GM12878 (cell line): ENCODE measurements around the gene TSLP. TPM values are rescaled to one million over a fixed set of nuclear protein-coding genes. Genes with fewer than 3 reads are reported as not detected.

Source experiments
- ATAC-seq: fragments of 200-7000 bp; cut with Tn5 transposase; 3 replicates; pipeline ENCODE4 v1.9.1; 2020; ENCODE audit warnings: mild to moderate bottlenecking, moderate library complexity
- BruUV-seq: library from RNA; stranded (reverse); fragments of 400-500 nt; replicated peaks from 2 replicates; lab custom pipeline; 2021; lab: Mats Ljungman, UMichigan
- CTCF ChIA-PET: fragments of 300-600 bp; sonication (Branson Sonifier 250); formaldehyde crosslinking; extraction: SDS; loops from one replicate; lab custom pipeline; 2021; ENCODE audit warnings: inconsistent platforms; lab: Yijun Ruan, JAX
- POLR2A ChIA-PET: fragments of 350-600 bp; formaldehyde crosslinking; extraction: SDS; loops from one replicate; lab custom pipeline; 2021; ENCODE audit warnings: inconsistent platforms; lab: Charles Lee
- RAD21 ChIA-PET: fragments of 300-600 bp; sonication (Branson Sonifier 250); formaldehyde crosslinking; loops from one replicate; lab custom pipeline; 2023; ENCODE audit warnings: antibody characterized with exemption; ENCODE audit not compliant: unreplicated experiment; lab: Charles Lee
- SMC1A ChIA-PET: fragments of 300-600 bp; sonication (Branson Sonifier 250); formaldehyde crosslinking; loops from one replicate; lab custom pipeline; 2023; ENCODE audit not compliant: unreplicated experiment, uncharacterized antibody; lab: Charles Lee
- DNase-seq: peaks from one replicate; pipeline ENCODE4 v3.0.0-alpha.2; 2011; ENCODE audit warnings: low read depth, low spot score
- FAIRE-seq: peaks from 3 replicates; lab custom pipeline; 2011; peaks lifted over from hg19 to GRCh38; lab: Jason Lieb, UNC
- H2AFZ ChIP-seq: 2 replicates; pipeline ENCODE4 v1.6.0; 2011; ENCODE audit warnings: low read depth, low read length, control low read depth; ENCODE audit not compliant: control insufficient read depth
- H3K27ac ChIP-seq: 2 replicates; pipeline ENCODE4 v1.5.1; 2011; ENCODE audit warnings: control low read depth; ENCODE audit not compliant: control insufficient read depth, insufficient read depth
- H3K27me3 ChIP-seq, 2 experiments: replicated peaks in 1 of 2; 2 replicates each; pipeline versions ENCODE4 v1.6.0 to v1.6.1; 2011; ENCODE audit warnings: low read length in 1 of 2; ENCODE audit not compliant: control insufficient read depth in 2 of 2, insufficient read depth in 2 of 2
- H3K36me3 ChIP-seq, 2 experiments: 2 replicates each; pipeline ENCODE4 v1.5.1; 2011; ENCODE audit warnings: low read length in 1 of 2; ENCODE audit not compliant: control insufficient read depth in 2 of 2, insufficient read depth in 2 of 2
- H3K4me1 ChIP-seq: 2 replicates; pipeline ENCODE4 v1.6.1; 2011; ENCODE audit warnings: mild to moderate bottlenecking, low read length, moderate library complexity, mixed read lengths; ENCODE audit not compliant: control insufficient read depth, insufficient read depth
- H3K4me2 ChIP-seq: 2 replicates; pipeline ENCODE4 v1.6.0; 2011; ENCODE audit warnings: control low read depth; ENCODE audit not compliant: control insufficient read depth, insufficient read depth
- H3K4me3 ChIP-seq: fragments of 200-600 bp; sonication (generic); 2 replicates; pipeline ENCODE4 v1.5.1; 2016
- H3K79me2 ChIP-seq: 2 replicates; pipeline ENCODE4 v1.6.0; 2011; ENCODE audit warnings: low read length; ENCODE audit not compliant: control insufficient read depth, insufficient read depth
- H3K9ac ChIP-seq: 2 replicates; pipeline ENCODE4 v1.8.0; 2011; ENCODE audit warnings: low read length, control low read depth, mixed read lengths; ENCODE audit not compliant: control insufficient read depth, insufficient read depth
- H3K9me3 ChIP-seq: replicated peaks from 3 replicates; pipeline ENCODE4 v1.5.1; 2011; ENCODE audit warnings: mild to moderate bottlenecking, low read length; ENCODE audit not compliant: control insufficient read depth, insufficient read depth
- H4K20me1 ChIP-seq: 2 replicates; pipeline ENCODE4 v1.6.0; 2011; ENCODE audit not compliant: control insufficient read depth, insufficient read depth
- ATF7 ChIP-seq: fragments of 450-650 bp; IDR thresholded peaks from 2 replicates; pipeline ENCODE4 v1.6.1; 2016; ENCODE audit warnings: low read depth, mild to moderate bottlenecking
- BACH1 ChIP-seq: fragments of 450-650 bp; IDR thresholded peaks from 2 replicates; pipeline ENCODE4 v1.6.1; 2017; ENCODE audit warnings: mild to moderate bottlenecking, borderline replicate concordance
- CHD1 ChIP-seq: IDR thresholded peaks from 2 replicates; pipeline ENCODE4 v1.6.1; 2012; ENCODE audit warnings: low read depth, low read length, improper control_type of control experiment
- ESRRA ChIP-seq: IDR thresholded peaks from 2 replicates; pipeline ENCODE4 v1.6.1; 2012; ENCODE audit warnings: mild to moderate bottlenecking, low read length, improper control_type of control experiment
- EZH2 ChIP-seq: IDR thresholded peaks from 2 replicates; pipeline ENCODE4 v1.6.1; 2012; ENCODE audit warnings: low read depth, mild to moderate bottlenecking, control low read depth, inconsistent platforms, low read length, borderline replicate concordance; ENCODE audit not compliant: control insufficient read depth
- HDGF ChIP-seq: fragments of 450-650 bp; IDR thresholded peaks from 2 replicates; pipeline ENCODE4 v1.6.1; 2016; ENCODE audit warnings: antibody characterized with exemption
- KLF5 ChIP-seq: fragments of 450-650 bp; IDR thresholded peaks from 2 replicates; pipeline ENCODE4 v1.6.1; 2014; ENCODE audit warnings: mild to moderate bottlenecking; ENCODE audit not compliant: partially characterized antibody
- MTA2 ChIP-seq: fragments of 450-650 bp; IDR thresholded peaks from 2 replicates; pipeline ENCODE4 v1.6.1; 2016; ENCODE audit warnings: low read depth, mild to moderate bottlenecking, moderate library complexity
- MXI1 ChIP-seq: fragments of 150-350 bp; IDR thresholded peaks from 2 replicates; pipeline ENCODE4 v1.6.1; 2011; ENCODE audit warnings: low read depth, mild to moderate bottlenecking, inconsistent platforms, low read length, improper control_type of control experiment
- NR2C1 ChIP-seq: fragments of 450-650 bp; IDR thresholded peaks from 2 replicates; pipeline ENCODE4 v1.6.1; 2017; ENCODE audit warnings: antibody characterized with exemption, mild to moderate bottlenecking, moderate library complexity
- RB1 ChIP-seq: fragments of 450-650 bp; formaldehyde crosslinking; IDR thresholded peaks from 2 replicates; pipeline ENCODE4 v1.6.1; 2017; ENCODE audit warnings: mild to moderate bottlenecking, borderline replicate concordance
- SMC3 ChIP-seq: IDR thresholded peaks from 2 replicates; pipeline ENCODE4 v1.6.1; 2011; ENCODE audit warnings: low read length, improper control_type of control experiment, borderline replicate concordance
- SUZ12 ChIP-seq: fragments of 200-600 bp; sonication (generic); IDR thresholded peaks from one replicate; pipeline ENCODE4 v1.6.1; 2018; ENCODE audit warnings: antibody characterized with exemption, mild to moderate bottlenecking; ENCODE audit not compliant: unreplicated experiment
- ZZZ3 ChIP-seq: IDR thresholded peaks from 2 replicates; pipeline ENCODE4 v1.6.1; 2011; ENCODE audit warnings: low read depth; ENCODE audit not compliant: control insufficient read depth, insufficient read length
- WGBS: methylation state at CpG from one replicate; pipeline ENCODE4 v1.1.6; 2016; ENCODE audit warnings: low lambda C conversion rate; ENCODE audit not compliant: insufficient replicate concordance, insufficient coverage; ENCODE audit errors: missing lambda C conversion rate; 5-methylcytosine and 5-hydroxymethylcytosine counted together
- in situ Hi-C: fragments of 300-500 bp; cut with MboI; formaldehyde crosslinking; loops from 9 replicates; pipeline ENCODE4 v1.14.3; 2018; ENCODE audit warnings: mixed read lengths
- intact Hi-C: fragments of 100-400 bp; cut with micrococcal nuclease; formaldehyde crosslinking; loops from one replicate; pipeline ENCODE4 v1.14.2; 2022; ENCODE audit not compliant: unreplicated experiment
- polyA plus RNA-seq, 11 experiments: library from polyadenylated mRNA; depleted of rRNA in 4 of 11; unstranded in 6 of 11; stranded (reverse) in 5 of 11; fragments of >200 nt; fragmentation: Nextera tagmentation in 4 of 11; fragmentation: Illumina TruSeq in 1 of 11; extraction: Ambion mirVana in 4 of 11; extraction: Trizol in 1 of 11; gene quantifications; 1 replicate in 1 of 11; 2 replicates in 10 of 11; pipeline versions ENCODE4 v1.2.1 to v1.2.3, GENCODE V29; 2011 to 2016; ENCODE audit warnings: inconsistent platforms in 2 of 11, missing spikeins in 2 of 11, low read depth in 1 of 11
- total RNA-seq, 4 experiments: library from RNA; depleted of rRNA in 3 of 4; stranded (reverse); fragments of >200 nt in 3 of 4; fragmentation: Illumina TruSeq in 1 of 4; extraction: Trizol in 1 of 4; gene quantifications; 2 replicates each; pipeline versions ENCODE4 v1.2.1 to v1.2.3, GENCODE V29; 2013 to 2021
- TF ChIP-seq, protein P1 (sequence below): IDR thresholded peaks from 2 replicates; pipeline ENCODE4 v1.6.1; 2011; ENCODE audit warnings: mild to moderate bottlenecking, low read depth, low read length, moderate library complexity; ENCODE audit not compliant: insufficient replicate concordance
- TF ChIP-seq, protein P2 (sequence below): IDR thresholded peaks from 2 replicates; pipeline ENCODE4 v1.6.1; 2011; ENCODE audit warnings: borderline replicate concordance, low read depth, mild to moderate bottlenecking, moderate library complexity, low read length; ENCODE audit not compliant: insufficient read depth, poor library complexity, severe bottlenecking
- TF ChIP-seq, protein P3 (sequence below): IDR thresholded peaks from 2 replicates; pipeline ENCODE4 v1.6.1; 2012; ENCODE audit warnings: low read depth, low read length, improper control_type of control experiment

Gene TSLP
- total and polyA plus RNA-seq, 10 of the 15 experiments (the other 5 are each of a cell fraction or from before 2014, with no cell fraction given), result 0.05 to 0.32 TPM; not detected in 8

DNA sequence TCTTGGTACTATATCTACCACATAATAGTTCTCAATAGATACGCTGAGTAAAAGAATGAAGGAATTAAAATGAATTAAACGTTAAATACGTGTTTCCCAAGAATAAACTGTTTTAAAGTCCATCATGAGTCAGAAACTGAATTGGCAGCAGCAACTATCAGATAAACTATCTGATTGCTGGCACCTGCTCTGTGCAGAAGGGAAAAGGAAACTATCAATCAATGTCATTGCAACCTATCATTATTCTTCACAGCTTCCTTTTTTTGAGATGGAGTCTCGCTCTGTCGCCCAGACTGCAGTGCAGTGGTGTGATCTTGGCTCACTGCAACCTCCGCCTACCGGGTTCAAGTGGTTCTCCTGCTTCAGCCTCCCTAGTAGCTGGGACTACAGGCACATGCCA, 11.8 kb downstream of the TSLP start (continued):
- TF ChIP-seq, protein P1, sequence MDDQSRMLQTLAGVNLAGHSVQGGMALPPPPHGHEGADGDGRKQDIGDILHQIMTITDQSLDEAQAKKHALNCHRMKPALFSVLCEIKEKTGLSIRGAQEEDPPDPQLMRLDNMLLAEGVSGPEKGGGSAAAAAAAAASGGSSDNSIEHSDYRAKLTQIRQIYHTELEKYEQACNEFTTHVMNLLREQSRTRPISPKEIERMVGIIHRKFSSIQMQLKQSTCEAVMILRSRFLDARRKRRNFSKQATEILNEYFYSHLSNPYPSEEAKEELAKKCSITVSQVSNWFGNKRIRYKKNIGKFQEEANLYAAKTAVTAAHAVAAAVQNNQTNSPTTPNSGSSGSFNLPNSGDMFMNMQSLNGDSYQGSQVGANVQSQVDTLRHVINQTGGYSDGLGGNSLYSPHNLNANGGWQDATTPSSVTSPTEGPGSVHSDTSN, result peak; percentile 53
- TF ChIP-seq, all 136 proteins: peak for 2

DNA sequence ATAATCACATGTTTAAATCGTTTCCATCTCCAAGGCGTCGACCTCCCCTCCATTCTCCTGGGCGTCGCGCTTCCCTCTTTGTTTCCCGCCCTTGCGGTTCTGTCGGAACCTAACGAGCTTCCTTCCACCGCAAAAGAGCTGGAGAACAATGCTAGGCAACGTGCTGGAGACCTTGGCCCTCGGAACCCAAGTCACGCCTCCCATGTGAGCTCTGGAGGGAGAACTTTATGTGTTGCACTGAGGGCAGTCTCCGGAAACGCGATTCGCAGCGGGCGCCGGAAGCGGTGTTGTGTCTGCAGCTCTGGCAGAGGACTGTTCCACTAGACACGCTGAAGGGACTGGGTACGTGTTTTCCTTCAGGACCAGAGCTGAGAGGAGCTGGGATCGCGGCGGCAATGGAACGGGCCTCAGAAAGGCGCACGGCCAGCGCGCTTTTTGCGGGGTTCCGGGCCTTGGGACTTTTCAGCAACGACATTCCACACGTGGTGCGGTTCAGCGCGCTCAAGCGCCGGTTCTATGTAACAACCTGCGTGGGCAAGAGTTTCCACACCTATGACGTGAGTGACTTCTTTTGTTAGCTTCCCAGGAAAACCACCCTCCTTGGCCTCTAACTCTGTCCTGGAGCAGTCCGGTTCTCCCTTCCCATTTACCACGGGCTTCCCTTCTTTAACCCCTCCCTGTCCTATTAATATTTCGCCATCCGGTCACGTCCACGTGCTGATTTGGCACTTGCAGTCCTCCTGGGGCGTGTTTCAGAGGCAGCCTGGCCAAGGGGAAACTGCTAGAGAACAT, 20.7 kb downstream of the TSLP start, which contains the start of gene WDR36:
WDR36 (plus strand) TSS at position 287 of the 792 bp plus-strand sequence; CDS start at position 396, 109 bp downstream.
- H3K27ac ChIP-seq, result peak within 1 kb of the TSS; percentile 62
- under 1% methylated on average over 50 of the region's 50 CpGs for WGBS
- ChIA-PET POLR2A (interaction anchor here (0.9 to 2.0 kb wide), 3 partner anchors 12 to 351 kb away, joined by 3 to 5 read pairs (median 3); no protein-coding TSS in a partner anchor), RAD21 (interaction anchor here (0.9 kb wide), 1 partner anchor 356 kb away, joined by 3 read pairs; no protein-coding TSS in a partner anchor), CTCF (interaction anchor here (1.2 to 1.8 kb wide), 3 partner anchors 9 to 353 kb away, joined by 3 to 5 read pairs (median 4); no protein-coding TSS in a partner anchor), SMC1A (interaction anchor here (1.2 to 3.2 kb wide), 7 partner anchors 11 to 351 kb away, joined by 3 to 17 read pairs (median 5); no protein-coding TSS in a partner anchor)
- H3K9me3 ChIP-seq, result no peaks in the 10 kb centered on the region
- FAIRE-seq (peak; percentile 100), ATAC-seq (peak; percentile 91), DNase-seq (peak; percentile 79)
- peak within 1 kb of the TSS; percentile 52 for H3K4me2 ChIP-seq
- H3K36me3 ChIP-seq, result peaks cover 1 to 2% of the 10 kb centered on the region in 2 experiments; a peak in 1 of 4 replicates
- H3K27me3 ChIP-seq, result no peaks in the 10 kb centered on the region
- peaks cover 47% of the 10 kb centered on the region for H3K79me2 ChIP-seq
- H3K4me1 ChIP-seq, result no peaks in the 10 kb centered on the region; the same call in 1 of the 2 replicates
- H4K20me1 ChIP-seq, result no peaks in the 10 kb centered on the region
- intact Hi-C loops (loop anchor here (2.0 kb wide), 1 partner anchor 335 kb away; no protein-coding TSS in a partner anchor), in situ Hi-C loops (loop anchor here (10.0 kb wide), 1 partner anchor 337 kb away; no protein-coding TSS in a partner anchor)
- H3K4me3 ChIP-seq, result peak within 1 kb of the TSS; percentile 99
- TSS peak; percentile 62 for BruUV-seq
- peak within 1 kb of the TSS; percentile 95 for H2AFZ ChIP-seq
- H3K9ac ChIP-seq, result peak within 1 kb of the TSS; percentile 70
- peak; percentile 16 for TF ChIP-seq ZZZ3
- TF ChIP-seq MXI1, result peak; percentile 91
- TF ChIP-seq NR2C1, result peak; percentile 63; the same call in 1 of the 2 replicates
- peak; percentile 89 for TF ChIP-seq ATF7
- TF ChIP-seq KLF5, result peak; percentile 91
- TF ChIP-seq, protein P2, sequence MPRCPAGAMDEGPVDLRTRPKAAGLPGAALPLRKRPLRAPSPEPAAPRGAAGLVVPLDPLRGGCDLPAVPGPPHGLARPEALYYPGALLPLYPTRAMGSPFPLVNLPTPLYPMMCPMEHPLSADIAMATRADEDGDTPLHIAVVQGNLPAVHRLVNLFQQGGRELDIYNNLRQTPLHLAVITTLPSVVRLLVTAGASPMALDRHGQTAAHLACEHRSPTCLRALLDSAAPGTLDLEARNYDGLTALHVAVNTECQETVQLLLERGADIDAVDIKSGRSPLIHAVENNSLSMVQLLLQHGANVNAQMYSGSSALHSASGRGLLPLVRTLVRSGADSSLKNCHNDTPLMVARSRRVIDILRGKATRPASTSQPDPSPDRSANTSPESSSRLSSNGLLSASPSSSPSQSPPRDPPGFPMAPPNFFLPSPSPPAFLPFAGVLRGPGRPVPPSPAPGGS, result peak; percentile 32
- TF ChIP-seq HDGF, result no peak
- no peak for TF ChIP-seq SUZ12
- TF ChIP-seq SMC3, result no peak
- TF ChIP-seq EZH2, result no peak
- TF ChIP-seq RB1, result peak; percentile 91; the same call in 1 of the 2 replicates
- peak; percentile 55 for TF ChIP-seq ESRRA
- no peak for TF ChIP-seq CHD1
- TF ChIP-seq MTA2, result no peak
- no peak for TF ChIP-seq BACH1
- TF ChIP-seq, protein P3, sequence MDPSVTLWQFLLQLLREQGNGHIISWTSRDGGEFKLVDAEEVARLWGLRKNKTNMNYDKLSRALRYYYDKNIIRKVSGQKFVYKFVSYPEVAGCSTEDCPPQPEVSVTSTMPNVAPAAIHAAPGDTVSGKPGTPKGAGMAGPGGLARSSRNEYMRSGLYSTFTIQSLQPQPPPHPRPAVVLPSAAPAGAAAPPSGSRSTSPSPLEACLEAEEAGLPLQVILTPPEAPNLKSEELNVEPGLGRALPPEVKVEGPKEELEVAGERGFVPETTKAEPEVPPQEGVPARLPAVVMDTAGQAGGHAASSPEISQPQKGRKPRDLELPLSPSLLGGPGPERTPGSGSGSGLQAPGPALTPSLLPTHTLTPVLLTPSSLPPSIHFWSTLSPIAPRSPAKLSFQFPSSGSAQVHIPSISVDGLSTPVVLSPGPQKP, result peak; percentile 90
